ENCODE measurements around the gene CYTH4.

The CYTH4 gene

DNA sequence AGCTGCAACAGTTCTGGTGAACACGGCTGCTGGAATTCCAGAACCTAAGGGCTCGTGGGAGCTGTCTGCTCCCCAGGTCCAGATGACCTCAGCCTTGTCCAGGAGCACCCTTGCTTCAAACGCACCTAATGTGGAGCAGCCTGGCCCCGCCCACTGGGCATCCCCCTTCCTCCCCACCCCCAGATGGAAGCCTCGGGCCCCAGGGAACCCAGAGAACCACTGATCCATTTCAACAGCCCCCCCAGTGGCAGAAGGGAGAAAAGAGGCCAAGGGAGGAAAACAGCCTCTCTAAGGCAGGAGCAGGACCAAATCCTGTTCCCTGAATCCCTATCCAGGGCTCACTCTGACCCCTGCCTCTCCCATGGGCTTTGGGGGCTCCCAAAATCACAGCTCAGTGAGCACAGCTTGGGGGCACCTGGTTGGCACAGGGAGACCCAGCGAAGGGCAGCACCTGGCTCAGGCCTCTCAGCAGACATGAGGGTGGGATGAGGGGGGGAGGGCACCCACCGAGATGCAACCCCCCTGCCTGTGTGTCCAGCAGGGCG, 1.2 kb downstream of the CYTH4 start:
- TF ChIP-seq, protein P1, sequence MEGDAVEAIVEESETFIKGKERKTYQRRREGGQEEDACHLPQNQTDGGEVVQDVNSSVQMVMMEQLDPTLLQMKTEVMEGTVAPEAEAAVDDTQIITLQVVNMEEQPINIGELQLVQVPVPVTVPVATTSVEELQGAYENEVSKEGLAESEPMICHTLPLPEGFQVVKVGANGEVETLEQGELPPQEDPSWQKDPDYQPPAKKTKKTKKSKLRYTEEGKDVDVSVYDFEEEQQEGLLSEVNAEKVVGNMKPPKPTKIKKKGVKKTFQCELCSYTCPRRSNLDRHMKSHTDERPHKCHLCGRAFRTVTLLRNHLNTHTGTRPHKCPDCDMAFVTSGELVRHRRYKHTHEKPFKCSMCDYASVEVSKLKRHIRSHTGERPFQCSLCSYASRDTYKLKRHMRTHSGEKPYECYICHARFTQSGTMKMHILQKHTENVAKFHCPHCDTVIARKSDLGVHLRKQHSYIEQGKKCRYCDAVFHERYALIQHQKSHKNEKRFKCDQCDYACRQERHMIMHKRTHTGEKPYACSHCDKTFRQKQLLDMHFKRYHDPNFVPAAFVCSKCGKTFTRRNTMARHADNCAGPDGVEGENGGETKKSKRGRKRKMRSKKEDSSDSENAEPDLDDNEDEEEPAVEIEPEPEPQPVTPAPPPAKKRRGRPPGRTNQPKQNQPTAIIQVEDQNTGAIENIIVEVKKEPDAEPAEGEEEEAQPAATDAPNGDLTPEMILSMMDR (conservative IDR thresholded peaks at IDR 0.05; ENCODE audit: low read depth): no peak
- H3K27ac ChIP-seq: no peak overlapping the region
- ChIA-PET POLR2A (ENCODE audit: low non-redundant PET) (no interaction called here), CTCF (no interaction called here)
- no peak for DNase-seq (ENCODE audit: low spot score)

DNA sequence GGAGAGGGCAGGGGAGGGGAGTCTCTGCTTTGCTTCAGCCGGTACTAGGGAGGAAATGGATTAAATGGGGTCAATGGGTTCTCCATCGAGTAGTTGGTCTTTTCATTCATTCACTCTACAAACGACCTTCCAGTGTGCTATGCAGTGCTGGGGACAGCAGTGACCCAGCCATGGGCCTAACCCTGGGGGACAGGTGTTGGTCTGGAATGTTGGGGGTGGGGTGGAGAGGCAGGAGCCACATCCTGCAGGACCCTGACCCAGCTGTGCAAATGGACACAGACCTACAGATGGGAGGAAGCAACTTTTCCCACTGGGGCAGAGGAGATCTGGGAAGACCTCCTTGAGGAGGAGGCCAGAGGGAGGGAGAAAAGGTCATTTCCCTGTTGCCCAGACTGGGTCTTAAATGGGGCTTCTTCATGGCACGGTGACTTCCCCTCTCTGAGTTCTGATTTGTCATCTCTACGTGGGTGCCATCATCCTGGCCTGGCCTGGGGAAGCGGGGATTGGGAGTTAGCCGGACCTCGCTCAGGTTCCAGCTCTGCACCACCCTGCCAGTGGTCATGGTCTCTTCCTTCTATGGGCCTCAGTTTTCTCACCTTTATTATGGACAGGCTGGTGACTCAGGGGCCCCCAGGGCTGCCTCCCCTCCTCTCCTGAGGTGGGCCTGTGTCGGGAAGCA, 2.0 kb downstream of the CYTH4 start:
- ChIA-PET CTCF (interaction anchor here (0.5 to 0.7 kb wide), 2 partner anchors 13 to 100 kb away, joined by 3 to 4 read pairs; no protein-coding TSS in a partner anchor), POLR2A (ENCODE audit: low non-redundant PET) (no interaction called here)
- no peak for DNase-seq (ENCODE audit: low spot score)
- TF ChIP-seq, protein P1 (conservative IDR thresholded peaks at IDR 0.05; ENCODE audit: low read depth): no peak
- H3K27ac ChIP-seq: no peak overlapping the region

DNA sequence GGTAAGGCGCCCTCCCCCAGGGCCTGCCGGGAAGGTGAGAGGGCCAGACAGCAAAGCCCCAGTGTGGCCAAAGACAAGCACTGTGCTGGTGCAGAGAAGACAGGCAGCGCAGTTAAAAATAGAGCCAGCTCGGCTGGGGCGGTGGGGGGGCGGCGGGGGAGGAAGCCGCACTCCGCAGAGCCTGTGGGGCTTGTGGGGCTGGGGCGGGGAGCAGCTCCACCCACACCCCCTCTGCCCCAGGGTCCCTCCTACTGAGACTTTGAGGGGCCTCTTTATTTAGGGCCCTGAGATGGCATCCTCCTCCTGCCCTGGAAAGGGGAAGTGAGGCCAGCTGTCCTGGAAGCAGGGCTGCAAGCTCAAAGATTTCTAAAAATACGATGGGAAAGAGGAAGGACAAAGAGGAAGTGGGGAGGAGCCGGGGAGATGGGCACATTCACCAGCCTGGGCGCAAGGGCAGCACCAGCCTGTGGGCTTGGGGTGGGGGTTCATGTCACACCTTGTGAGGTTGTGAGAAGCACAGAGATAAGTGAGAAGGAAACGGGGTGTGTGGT, 2.6 kb downstream of the CYTH4 start:
- no peak for DNase-seq (ENCODE audit: low spot score)
- ChIA-PET CTCF (interaction anchor here (0.6 to 0.7 kb wide), 2 partner anchors 13 to 431 kb away, joined by 3 read pairs; no protein-coding TSS in a partner anchor), POLR2A (ENCODE audit: low non-redundant PET) (no interaction called here)
- H3K27ac ChIP-seq: no peak overlapping the region
- TF ChIP-seq, protein P1 (conservative IDR thresholded peaks at IDR 0.05; ENCODE audit: low read depth): no peak

DNA sequence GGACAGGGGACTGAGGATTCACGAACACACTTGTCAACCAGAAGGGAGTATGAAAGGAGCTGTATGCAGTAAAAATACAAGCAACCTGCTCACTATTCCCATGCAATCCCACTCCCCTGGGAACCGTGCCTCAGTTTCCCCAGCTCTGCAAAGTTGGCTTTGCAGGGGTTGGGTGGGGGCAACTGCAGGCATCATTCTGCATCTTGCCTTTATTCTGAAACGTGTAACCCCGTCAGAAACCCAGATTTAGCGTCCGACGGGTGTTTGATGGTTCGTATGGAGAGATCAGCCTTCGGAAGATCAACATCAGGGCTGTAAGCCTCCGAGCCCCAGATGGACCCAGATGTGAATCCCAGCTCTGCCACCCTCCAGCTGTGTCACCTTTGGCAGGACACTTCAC, 3.6 kb downstream of the CYTH4 start:
- CTCF ChIA-PET: no interaction called here
- POLR2A ChIA-PET (ENCODE audit: low non-redundant PET): no interaction called here
- TF ChIP-seq, protein P1 (conservative IDR thresholded peaks at IDR 0.05; ENCODE audit: low read depth): no peak
- DNase-seq (ENCODE audit: low spot score): no peak
- no peak overlapping the region for H3K27ac ChIP-seq

DNA sequence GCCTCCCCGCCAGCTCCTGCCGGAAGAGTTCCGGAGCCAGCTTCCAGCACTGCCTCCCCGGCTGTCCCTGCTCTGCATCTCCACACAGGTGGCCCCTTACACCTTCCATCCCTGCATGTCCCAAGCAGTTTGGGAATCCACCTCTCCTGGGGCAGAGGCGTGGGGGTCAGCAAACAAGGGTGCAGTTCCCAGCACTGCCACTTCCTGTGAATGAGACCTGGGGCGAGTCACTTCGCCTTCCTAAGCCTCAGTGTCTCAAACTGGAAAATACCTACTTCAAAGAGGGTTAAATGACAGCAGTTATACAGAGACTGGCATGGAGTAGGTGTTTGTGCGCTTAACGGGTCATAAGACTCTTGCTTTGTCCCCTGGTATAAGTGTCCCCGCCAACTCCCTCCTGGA, 5.2 kb downstream of the CYTH4 start:
- TF ChIP-seq, protein P1 (conservative IDR thresholded peaks at IDR 0.05; ENCODE audit: low read depth): no peak
- H3K27ac ChIP-seq: no peak overlapping the region
- CTCF ChIA-PET: no interaction called here
- POLR2A ChIA-PET (ENCODE audit: low non-redundant PET): no interaction called here
- peak; percentile 13 for DNase-seq (ENCODE audit: low spot score)

DNA sequence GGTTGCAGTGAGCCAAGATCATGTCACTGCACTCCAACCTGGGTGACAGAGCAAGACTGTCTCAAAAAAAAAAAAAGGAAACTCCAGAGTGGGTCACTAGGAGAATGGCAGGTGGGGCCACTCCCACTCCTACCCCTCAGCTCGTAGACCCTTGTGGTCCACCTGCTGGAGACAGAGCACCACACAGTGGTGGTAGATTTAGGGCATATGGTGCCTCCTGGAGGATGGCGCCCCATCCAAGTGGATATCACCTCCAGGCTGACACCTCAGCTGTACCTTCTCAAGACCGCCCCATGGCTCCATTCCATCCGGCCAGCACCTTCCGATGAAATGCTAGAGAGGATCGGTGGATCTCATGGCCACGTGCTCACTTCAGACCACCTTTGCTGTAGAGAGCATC, 6.2 kb downstream of the CYTH4 start:
- TF ChIP-seq, protein P1 (conservative IDR thresholded peaks at IDR 0.05; ENCODE audit: low read depth): no peak
- no peak overlapping the region for H3K27ac ChIP-seq
- CTCF ChIA-PET: no interaction called here
- POLR2A ChIA-PET (ENCODE audit: low non-redundant PET): no interaction called here
- DNase-seq (ENCODE audit: low spot score): no peak

Measured in RWPE1 (cell line).